ENCODE data around the gene TTF1. TPM values are rescaled to one million over a fixed set of nuclear protein-coding genes. Genes with fewer than 3 reads are reported as not detected.

Gene TTF1
- total RNA-seq, 1 experiment from 2014 or later: 16.0 TPM

GRCh38 chr9:132364068-132364467 is 42.6 kb downstream of the TTF1 start:
- Histone ChIP-seq H3K9me2 (ENCODE audit: insufficient read depth) (no peaks in the 10 kb centered on the region), H3F3A (ENCODE audit: insufficient read depth, low read depth) (no peaks in the 10 kb centered on the region), H2AFZ (no peak overlapping the region), H3K4me2 (no peak overlapping the region), H4K20me1 (ENCODE audit: insufficient read depth) (no peaks in the 10 kb centered on the region), H3K4me1 (replicated peaks; ENCODE audit: insufficient read depth) (no peaks in the 10 kb centered on the region), H3K79me2 (ENCODE audit: low read depth) (no peaks in the 10 kb centered on the region), H3K36me3 (ENCODE audit: low read depth) (no peaks in the 10 kb centered on the region), H3K27me3 (ENCODE audit: insufficient read depth, low read depth) (no peaks in the 10 kb centered on the region), H3K27ac (no peak overlapping the region), H3K9me3 (ENCODE audit: insufficient read depth, low read depth) (no peaks in the 10 kb centered on the region), H3K4me3 (no peak overlapping the region)
- no peak for TF ChIP-seq CTCF (conservative IDR thresholded peaks at IDR 0.05)
- no peak for TF ChIP-seq EZH2 (IDR thresholded peaks at IDR 0.05; ENCODE audit: low read depth)
- BruUV-seq (replicated peaks): no TSS peak
- ChIA-PET CTCF (no interaction called here), POLR2A (ENCODE audit: unreplicated experiment) (no interaction called here)
- no peak for DNase-seq
- intact Hi-C loops (cut with micrococcal nuclease; ENCODE audit: unreplicated experiment): no loop called here

GRCh38 chr9:132357764-132358163 is 48.9 kb downstream of the TTF1 start:
- intact Hi-C loops (cut with micrococcal nuclease; ENCODE audit: unreplicated experiment): no loop called here
- DNase-seq: no peak
- no peaks in the 10 kb centered on the region for H3K9me3 ChIP-seq (ENCODE audit: insufficient read depth, low read depth)
- POLR2A ChIA-PET (ENCODE audit: unreplicated experiment): no interaction called here
- CTCF ChIA-PET: no interaction called here
- peaks cover 19% of the 10 kb centered on the region for H3K79me2 ChIP-seq (ENCODE audit: low read depth)
- no peaks in the 10 kb centered on the region; the same call in 1 of the 2 replicates for H4K20me1 ChIP-seq (ENCODE audit: insufficient read depth)
- no peaks in the 10 kb centered on the region for H3K27me3 ChIP-seq (ENCODE audit: insufficient read depth, low read depth)
- H3K4me2 ChIP-seq: no peak overlapping the region
- no peak overlapping the region for H2AFZ ChIP-seq
- H3F3A ChIP-seq (ENCODE audit: insufficient read depth, low read depth): no peaks in the 10 kb centered on the region
- TF ChIP-seq CTCF (conservative IDR thresholded peaks at IDR 0.05) (no peak), EZH2 (IDR thresholded peaks at IDR 0.05; ENCODE audit: low read depth) (no peak)
- BruUV-seq (replicated peaks): no TSS peak
- no peak overlapping the region for H3K4me3 ChIP-seq
- H3K9me2 ChIP-seq (ENCODE audit: insufficient read depth): no peaks in the 10 kb centered on the region
- H3K4me1 ChIP-seq (replicated peaks; ENCODE audit: insufficient read depth): peaks cover 9% of the 10 kb centered on the region
- peaks cover 5% of the 10 kb centered on the region; the same call in 1 of the 2 replicates for H3K36me3 ChIP-seq (ENCODE audit: low read depth)
- H3K27ac ChIP-seq: no peak overlapping the region

- H3K27me3 ChIP-seq (ENCODE audit: insufficient read depth, low read depth): no peaks in the 10 kb centered on the region
- peaks cover 20% of the 10 kb centered on the region for H3K79me2 ChIP-seq (ENCODE audit: low read depth)
- peaks cover 10% of the 10 kb centered on the region; the same call in 1 of the 2 replicates for H3F3A ChIP-seq (ENCODE audit: insufficient read depth, low read depth)
- no peak overlapping the region for H2AFZ ChIP-seq
- no peak overlapping the region for H3K27ac ChIP-seq
- BruUV-seq (replicated peaks): no TSS peak
- H3K4me1 ChIP-seq (replicated peaks; ENCODE audit: insufficient read depth): peaks cover 9% of the 10 kb centered on the region
- no peaks in the 10 kb centered on the region; the same call in 1 of the 2 replicates for H4K20me1 ChIP-seq (ENCODE audit: insufficient read depth)
- TF ChIP-seq CTCF (conservative IDR thresholded peaks at IDR 0.05): no peak
- no peak for TF ChIP-seq EZH2 (IDR thresholded peaks at IDR 0.05; ENCODE audit: low read depth)
- peaks cover 17% of the 10 kb centered on the region; the same call in 1 of the 2 replicates for H3K36me3 ChIP-seq (ENCODE audit: low read depth)
- no peaks in the 10 kb centered on the region for H3K9me3 ChIP-seq (ENCODE audit: insufficient read depth, low read depth)
- intact Hi-C loops (cut with micrococcal nuclease; ENCODE audit: unreplicated experiment): no loop called here
- POLR2A ChIA-PET (ENCODE audit: unreplicated experiment): no interaction called here
- DNase-seq: no peak
- no peaks in the 10 kb centered on the region for H3K9me2 ChIP-seq (ENCODE audit: insufficient read depth)
- H3K4me2 ChIP-seq: no peak overlapping the region
- H3K4me3 ChIP-seq: no peak overlapping the region
- CTCF ChIA-PET: no interaction called here
Measured at GRCh38 chr9:132356324-132356924, 50.2 kb downstream of the TTF1 start.

Data from PC-9 (cell line).